Stimulated activated CD8-positive, alpha-beta memory T cell treated with anti-CD3 and anti-CD28 coated beads, Interleukin-15, amount 100 ng/mL, for 24 hours (primary cell): ENCODE results near the gene DYNLT4.
"Not testable (repeated sequence)": the region's sequence is repeated elsewhere in the genome, so short reads cannot be mapped to it uniquely, and the experiment has no call there.

Source experiments
- DNase-seq: peaks from one replicate; pipeline ENCODE4 v3.0.0-alpha.2; 2020; ENCODE audit warnings: low read depth

The DYNLT4 gene

DNA sequence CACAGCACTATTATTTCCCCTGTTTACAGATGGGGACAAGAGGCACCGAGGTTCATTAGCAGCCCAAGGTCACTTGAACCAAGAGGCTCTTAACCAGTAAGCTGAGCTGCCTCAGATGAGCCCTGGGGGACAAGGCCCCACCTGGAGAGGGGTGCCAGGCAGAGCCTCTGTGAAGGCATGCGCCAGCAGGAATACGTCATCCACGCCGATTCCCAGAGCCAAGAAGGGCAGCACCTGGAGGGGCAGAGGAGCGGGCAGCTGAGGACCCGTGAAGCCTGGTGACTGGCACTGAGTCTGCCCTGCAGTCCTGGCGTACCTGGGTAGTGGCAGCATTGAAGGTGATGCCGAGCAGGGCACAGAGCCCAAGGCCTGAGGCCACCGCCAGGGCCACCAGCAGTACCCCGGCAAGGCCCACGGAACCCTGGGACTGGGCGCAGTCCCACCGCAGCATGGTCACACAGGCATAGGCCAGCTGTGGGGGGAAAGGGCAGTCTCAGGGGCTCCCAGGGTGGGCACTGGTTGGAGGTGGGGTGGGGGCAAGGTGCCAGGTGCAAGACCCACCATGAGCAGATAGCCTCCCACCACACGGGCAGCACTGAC, 21.8 kb upstream of the DYNLT4 start:
- no peak for DNase-seq

DNA sequence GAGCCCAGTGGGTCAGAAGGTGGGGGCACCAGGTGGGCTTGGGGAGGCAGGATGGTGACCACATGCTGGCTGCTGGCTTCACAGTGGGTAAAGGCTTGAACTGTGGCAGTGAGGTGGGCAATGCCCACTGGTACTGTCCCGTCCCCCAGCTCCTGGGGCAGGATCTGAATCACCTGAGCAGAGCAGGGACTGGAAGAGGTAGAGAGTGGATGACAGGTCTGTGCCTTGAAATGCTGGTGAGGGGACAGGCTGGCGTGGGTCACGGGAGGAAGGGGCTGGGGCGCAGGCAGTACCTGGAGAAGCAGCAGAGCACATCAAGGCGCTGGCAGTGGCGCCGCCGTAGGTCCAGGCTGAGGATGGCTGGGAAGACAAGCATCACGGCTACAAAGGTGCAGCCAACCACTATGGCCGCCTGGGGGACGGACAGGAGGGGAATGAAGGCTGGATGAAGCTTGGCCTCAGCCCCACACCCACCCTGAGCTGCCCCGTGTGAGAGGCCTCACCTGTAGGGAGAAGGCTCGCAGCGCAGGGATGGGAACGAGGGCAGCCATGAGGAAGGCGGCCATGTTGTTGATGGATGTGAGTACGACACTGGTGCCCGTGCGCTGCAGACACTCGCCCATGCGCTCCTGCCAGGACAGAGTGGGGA, 21.0 kb upstream of the DYNLT4 start:
- no peak for DNase-seq

DNA sequence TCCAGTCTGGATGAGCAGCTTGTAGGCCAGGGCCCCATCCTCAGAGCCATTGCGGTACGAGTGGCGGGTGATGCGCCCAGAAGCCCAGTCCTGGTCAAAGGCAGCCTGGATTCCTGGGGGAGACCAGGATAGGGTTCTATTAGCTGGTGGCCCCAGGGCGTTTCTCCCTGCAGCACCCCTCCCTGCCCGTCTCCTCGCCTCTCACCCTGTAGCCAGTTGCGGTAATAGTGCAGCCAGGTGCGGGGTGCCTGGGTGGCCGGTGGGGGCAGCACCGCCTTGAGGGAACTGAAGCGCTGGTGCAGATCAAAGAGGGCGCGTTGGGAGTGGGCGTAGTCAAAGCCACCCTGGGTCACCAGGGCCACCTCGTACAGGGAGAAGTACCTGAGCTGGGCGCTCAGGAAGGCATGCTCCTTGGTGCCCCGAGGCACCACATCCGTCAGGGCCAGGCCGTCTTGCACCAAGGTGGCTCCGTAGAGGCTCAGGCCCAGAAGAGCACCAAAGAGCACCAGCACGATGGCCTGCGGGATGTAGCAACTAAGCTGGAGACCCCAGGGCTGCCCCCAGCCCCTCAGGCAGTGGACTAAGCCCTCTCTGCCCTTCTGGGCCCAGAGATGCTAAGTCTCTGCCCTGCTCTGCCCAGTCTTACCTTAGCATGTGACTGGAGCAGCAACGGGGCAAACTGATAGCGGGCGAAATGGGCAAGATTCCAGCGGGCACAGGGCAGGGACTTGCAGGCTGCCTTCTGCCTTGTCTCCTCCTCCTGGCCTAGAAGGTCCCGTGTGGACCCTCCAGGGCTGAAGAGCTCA, 20.2 kb upstream of the DYNLT4 start:
- DNase-seq: no peak

DNA sequence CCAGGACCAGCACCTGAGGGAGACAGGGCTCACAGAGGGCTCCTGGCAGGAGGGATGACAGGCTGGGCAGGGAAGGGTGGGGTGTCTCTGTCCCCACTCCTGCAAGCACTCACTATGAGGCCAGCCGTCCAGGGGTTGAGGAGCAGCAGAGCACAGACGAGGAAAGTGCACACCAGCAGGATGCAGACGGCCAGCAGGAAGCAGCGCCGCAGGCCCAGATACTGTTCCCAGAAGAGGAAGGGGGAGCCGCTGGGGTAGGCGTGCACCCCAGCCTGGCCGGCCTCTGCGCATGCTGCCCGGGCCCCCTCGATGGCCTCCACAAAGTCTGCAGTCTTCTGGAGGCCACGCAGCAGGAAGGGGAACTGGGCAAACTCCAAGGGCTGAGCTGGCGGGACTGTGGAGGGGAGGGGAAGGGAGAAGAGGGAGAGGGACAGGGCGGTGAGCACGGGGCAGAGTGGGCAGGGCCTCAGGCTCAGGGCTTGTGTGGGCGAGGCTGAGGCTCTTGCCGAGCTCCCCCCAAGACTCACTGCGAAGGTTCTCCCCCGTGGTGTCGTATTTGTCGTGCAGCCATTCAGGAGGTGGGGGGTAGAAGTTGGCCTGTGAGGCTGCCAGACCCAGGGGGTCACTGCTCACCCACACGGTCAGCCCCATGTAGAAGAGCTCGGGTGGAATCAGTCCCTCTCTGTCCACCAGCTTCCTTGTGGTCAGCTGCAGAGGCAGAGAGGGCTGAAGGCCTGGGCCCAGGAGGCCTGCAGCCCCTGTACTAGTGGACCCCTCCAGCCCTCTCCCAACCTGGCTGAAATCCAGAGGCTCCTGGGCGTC, 19.4 kb upstream of the DYNLT4 start:
- no peak for DNase-seq

- DNase-seq: not testable (repeated sequence)
Measured at GRCh38 chr1:44824392-44824791, 17.2 kb upstream of the DYNLT4 start.

DNA sequence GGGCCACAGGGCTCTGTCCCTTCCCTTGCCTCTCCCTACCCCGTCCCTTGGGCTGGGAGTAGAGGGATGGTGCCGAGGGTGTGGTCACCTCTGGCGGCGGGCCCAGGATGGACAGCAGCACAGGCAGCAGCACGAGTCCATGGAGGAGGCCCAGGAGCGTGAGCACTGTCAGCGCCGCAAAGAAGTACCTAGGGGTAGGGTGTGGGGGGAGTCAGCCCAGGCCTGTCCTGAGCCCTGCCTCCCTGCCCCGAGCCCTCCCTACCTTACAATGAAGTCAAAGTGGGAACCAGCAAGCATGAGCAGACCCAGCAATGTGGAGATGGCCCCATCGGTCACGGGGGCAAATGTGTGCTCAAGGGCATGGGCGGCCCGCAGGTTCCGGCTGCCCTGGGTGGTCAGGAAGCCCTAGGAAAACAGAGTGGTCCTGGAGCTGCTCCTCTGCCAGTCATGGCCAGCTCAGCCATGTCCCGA, 15.9 kb upstream of the DYNLT4 start:
- no peak for DNase-seq

- no peak for DNase-seq
Measured at GRCh38 chr1:44822131-44822701, 15.1 kb upstream of the DYNLT4 start.

GRCh38 chr1:44821240-44821715, 14.1 kb upstream of the DYNLT4 start:
- no peak for DNase-seq

GRCh38 chr1:44820328-44821239, 13.4 kb upstream of the DYNLT4 start:
- no peak for DNase-seq

DNA sequence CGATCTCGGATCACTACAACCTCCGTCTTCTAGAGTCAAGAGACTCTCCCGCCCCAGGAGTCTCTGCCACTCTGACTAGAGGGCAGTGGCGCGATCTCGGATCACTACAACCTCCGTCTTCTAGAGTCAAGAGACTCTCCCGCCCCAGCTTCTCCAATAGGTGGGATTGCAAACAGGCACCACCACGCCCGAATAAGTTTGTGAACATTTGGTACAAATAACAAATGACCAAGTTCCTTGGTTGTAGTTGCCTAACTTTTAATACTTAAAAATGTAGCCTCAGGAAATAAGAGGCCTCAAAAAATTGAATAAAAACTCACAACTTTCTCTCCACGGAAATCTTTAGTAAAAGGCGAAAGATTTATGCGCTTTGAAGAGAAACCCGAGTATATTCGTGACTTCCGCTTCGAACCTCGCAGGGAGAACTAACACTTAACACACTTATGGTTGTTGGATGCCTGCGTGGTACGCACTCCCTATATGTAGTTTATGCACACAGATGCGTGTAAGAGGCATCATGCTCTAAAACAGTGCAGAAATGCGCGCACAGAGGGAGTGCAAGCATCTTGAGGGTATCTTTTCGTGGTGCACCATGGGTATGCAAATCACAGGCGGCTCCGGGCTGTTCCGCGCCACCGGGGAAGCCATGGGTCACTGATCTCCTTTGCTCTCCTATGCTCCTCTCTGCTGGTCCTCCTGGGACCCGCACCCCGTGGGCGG, 12.6 kb upstream of the DYNLT4 start:
- DNase-seq: peak; percentile 57

- no peak for DNase-seq
Measured at GRCh38 chr1:44819196-44819607, 12.1 kb upstream of the DYNLT4 start.

GRCh38 chr1:44817771-44818495, 10.8 kb upstream of the DYNLT4 start:
- no peak for DNase-seq

DNA sequence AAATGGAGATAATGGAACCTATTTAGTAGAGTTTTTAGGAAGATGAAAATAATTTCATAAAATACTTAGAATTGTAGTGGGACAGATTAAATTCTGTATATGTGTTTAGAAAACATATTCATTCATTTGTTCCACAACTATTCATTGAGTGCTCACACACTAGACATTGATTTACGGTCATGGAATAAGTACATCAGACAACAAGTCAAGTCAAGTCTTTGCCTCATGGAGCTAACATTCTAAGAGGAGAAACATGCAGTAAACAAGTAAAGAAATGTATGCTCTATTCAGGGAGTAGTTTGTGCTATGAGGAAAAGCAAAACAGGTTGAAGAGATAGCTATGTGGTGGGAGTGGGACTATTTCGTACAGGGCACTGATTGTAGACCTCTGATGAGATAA, 10.2 kb upstream of the DYNLT4 start:
- no peak for DNase-seq

GRCh38 chr1:44815926-44816325, 8.8 kb upstream of the DYNLT4 start:
- DNase-seq: not testable (repeated sequence)

- no peak for DNase-seq
Measured at GRCh38 chr1:44812822-44813543, 5.8 kb upstream of the DYNLT4 start.

DNA sequence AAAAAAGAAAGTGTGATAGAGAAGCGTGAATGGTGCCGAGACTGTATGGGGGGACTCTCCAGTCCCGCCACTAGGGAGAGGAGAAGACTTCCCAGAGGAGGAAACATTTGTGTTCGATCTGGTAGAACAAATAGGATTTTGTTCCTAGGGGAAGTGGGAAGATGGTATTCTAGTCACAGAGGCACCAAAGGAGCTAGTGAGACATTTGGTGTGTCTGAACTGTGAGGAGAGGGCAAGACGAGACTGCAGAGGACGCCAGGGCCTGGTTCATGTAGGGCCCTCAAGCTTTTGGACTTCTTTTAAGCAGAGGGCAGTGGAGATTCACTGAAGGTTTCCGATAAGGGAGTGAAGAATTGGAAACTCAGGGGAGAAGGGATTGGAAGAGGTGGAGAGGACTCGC, 4.1 kb upstream of the DYNLT4 start:
- no peak for DNase-seq

DNA sequence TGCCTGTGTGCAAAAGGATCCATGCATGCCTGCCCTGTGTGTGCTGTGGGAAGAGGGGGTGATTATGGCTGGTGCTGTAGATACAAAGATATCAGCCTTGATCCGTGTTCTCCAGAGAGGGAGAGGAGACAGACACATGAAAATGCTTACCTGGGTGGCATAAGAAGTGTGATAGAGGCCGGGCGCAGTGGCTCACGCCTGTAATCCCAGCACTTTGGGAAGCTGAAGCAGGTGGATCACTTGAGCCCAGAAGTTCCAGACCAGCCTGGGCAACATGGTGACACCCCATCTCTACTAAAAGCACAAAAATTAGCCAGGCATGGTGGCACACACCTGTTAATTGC, 3.6 kb upstream of the DYNLT4 start:
- DNase-seq: not testable (repeated sequence)

DNA sequence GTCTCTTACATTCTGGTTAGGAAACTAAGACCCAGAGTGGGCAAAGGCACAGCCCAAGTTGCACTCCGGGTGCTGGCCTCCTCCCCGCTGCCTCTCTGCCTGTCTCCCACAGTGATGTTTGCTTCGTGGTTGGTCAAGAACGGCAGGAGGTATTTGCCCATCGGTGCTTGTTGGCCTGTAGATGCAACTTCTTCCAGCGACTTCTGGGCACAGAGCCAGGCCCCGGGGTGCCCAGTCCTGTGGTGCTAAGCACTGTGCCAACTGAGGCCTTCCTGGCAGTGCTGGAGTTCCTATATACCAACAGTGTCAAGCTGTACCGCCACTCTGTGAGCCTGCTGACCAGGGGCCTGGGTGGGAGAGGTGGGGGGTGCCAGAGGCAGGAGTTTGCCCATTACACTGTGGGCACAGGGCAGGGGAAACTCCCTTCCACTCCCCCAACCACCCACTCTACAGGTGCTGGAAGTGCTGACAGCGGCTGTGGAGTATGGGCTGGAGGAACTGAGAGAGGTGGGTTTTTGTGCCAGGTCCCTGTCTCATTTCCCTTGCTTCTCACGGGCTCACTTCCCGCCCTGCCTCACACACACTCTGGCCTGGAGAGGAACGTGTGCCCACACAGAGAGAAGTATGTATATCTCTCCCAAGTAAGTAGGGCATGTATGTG, 3.1 kb upstream of the DYNLT4 start:
- DNase-seq: no peak
